SK-N-SH (cell line): ENCODE measurements around the gene BAD. TPM values are rescaled to one million over a fixed set of nuclear protein-coding genes. Genes with fewer than 3 reads are reported as not detected.

ENCODE experiments used
- CTCF ChIA-PET: fragments of 300-600, 350-600 bp; formaldehyde crosslinking; extraction: SDS; loops from one replicate; lab custom pipeline; 2021; lab: Yijun Ruan, JAX
- POLR2A ChIA-PET: fragments of 350-600 bp; sonication (Branson Sonifier 250); formaldehyde crosslinking; extraction: SDS; loops from one replicate; lab custom pipeline; 2020; ENCODE audit warnings: antibody characterized with exemption, inconsistent platforms; lab: Yijun Ruan, JAX
- DNase-seq: peaks from one replicate; pipeline ENCODE4 v3.0.0; 2012
- H2AFZ ChIP-seq: fragments of 200-600 bp; sonication (generic); 2 replicates; pipeline ENCODE4 v1.8.1; 2016; ENCODE audit warnings: antibody characterized with exemption, mild to moderate bottlenecking, low read depth
- H3F3A ChIP-seq: fragments of 200-600 bp; sonication (generic); replicated peaks from 2 replicates; pipeline ENCODE3; 2016; ENCODE audit warnings: antibody characterized with exemption, mild to moderate bottlenecking; ENCODE audit not compliant: insufficient read depth
- H3K27ac ChIP-seq, 2 experiments: fragments of 200-500 bp in 1 of 2; fragments of 200-600 bp in 1 of 2; sonication (Bioruptor generic) in 1 of 2; sonication (generic), shearing (Covaris generic) in 1 of 2; 2 replicates each; pipeline versions ENCODE4 v1.5.1 to v1.6.1; 2014 to 2016; ENCODE audit warnings: low read depth in 2 of 2, inconsistent platforms in 1 of 2, low read length in 1 of 2, mild to moderate bottlenecking in 1 of 2, mixed read lengths in 1 of 2
- H3K27me3 ChIP-seq: fragments of 200-600 bp; sonication (generic), shearing (Covaris generic); 2 replicates; pipeline ENCODE4 v1.6.1; 2016; ENCODE audit warnings: mixed run types; ENCODE audit not compliant: insufficient read depth
- H3K36me3 ChIP-seq, 2 experiments: fragments of 200-500 bp in 1 of 2; fragments of 200-600 bp in 1 of 2; sonication (Bioruptor generic) in 1 of 2; sonication (generic) in 1 of 2; replicated peaks in 1 of 2; 2 replicates each; pipeline versions ENCODE3 to v1.5.1; 2014 to 2016; ENCODE audit warnings: low read length in 1 of 2, mild to moderate bottlenecking in 1 of 2; ENCODE audit not compliant: insufficient read depth in 2 of 2, control insufficient read depth in 1 of 2
- H3K4me1 ChIP-seq, 2 experiments: fragments of 200-500 bp in 1 of 2; fragments of 200-600 bp in 1 of 2; sonication (Bioruptor generic) in 1 of 2; sonication (generic), shearing (Covaris generic) in 1 of 2; 2 replicates each; pipeline versions ENCODE4 v1.5.1 to v1.6.1; 2014 to 2016; ENCODE audit warnings: low read depth in 1 of 2, low read length in 1 of 2, mixed run types in 1 of 2; ENCODE audit not compliant: insufficient read depth in 2 of 2, control insufficient read depth in 1 of 2
- H3K4me2 ChIP-seq: fragments of 200-600 bp; sonication (generic), shearing (Covaris generic); 2 replicates; pipeline ENCODE4 v1.6.1; 2017; ENCODE audit warnings: mixed run types
- H3K4me3 ChIP-seq, 2 experiments: fragments of 200-500 bp in 1 of 2; fragments of 200-600 bp in 1 of 2; sonication (Bioruptor generic) in 1 of 2; sonication (generic), shearing (Covaris generic) in 1 of 2; 2 replicates each; pipeline versions ENCODE4 v1.5.1 to v1.8.1; 2014 to 2016; ENCODE audit warnings: low read depth in 2 of 2, inconsistent platforms in 1 of 2, low read length in 1 of 2, mild to moderate bottlenecking in 1 of 2, mixed read lengths in 1 of 2, moderate library complexity in 1 of 2
- H3K79me2 ChIP-seq: fragments of 200-600 bp; sonication (generic); 2 replicates; pipeline ENCODE4 v1.8.1; 2017; ENCODE audit warnings: mild to moderate bottlenecking; ENCODE audit not compliant: insufficient read depth
- H3K9ac ChIP-seq: fragments of 200-600 bp; sonication (generic); 2 replicates; pipeline ENCODE4 v1.6.1; 2017; ENCODE audit warnings: mixed run types
- H3K9me2 ChIP-seq: fragments of 200-600 bp; sonication (generic); 2 replicates; pipeline ENCODE4 v1.6.1; 2017; ENCODE audit warnings: mixed run types
- H3K9me3 ChIP-seq: fragments of 200-600 bp; sonication (generic); 2 replicates; pipeline ENCODE4 v1.6.1; 2017; ENCODE audit warnings: mixed run types, mild to moderate bottlenecking, moderate library complexity
- H4K20me1 ChIP-seq: fragments of 200-600 bp; sonication (generic); 2 replicates; pipeline ENCODE4 v1.6.1; 2017; ENCODE audit warnings: mild to moderate bottlenecking, mixed run types; ENCODE audit not compliant: insufficient read depth
- EP300 ChIP-seq, 2 experiments: IDR thresholded peaks; 2 replicates each; pipeline versions ENCODE4 v1.4.0 to v1.6.1; 2012; ENCODE audit warnings: borderline replicate concordance in 1 of 2, low read depth in 1 of 2, low read length in 1 of 2
- FOXJ3 ChIP-seq: sonication (generic); formaldehyde crosslinking; IDR thresholded peaks from 2 replicates; pipeline ENCODE4 v1.5.1; 2020; ENCODE audit warnings: mild to moderate bottlenecking, missing genetic modification reagents
- GABPA ChIP-seq: IDR thresholded peaks from 2 replicates; pipeline ENCODE4 v1.4.0; 2012; ENCODE audit warnings: low read depth, mild to moderate bottlenecking
- GATA2 ChIP-seq: sonication (generic); formaldehyde crosslinking; IDR thresholded peaks from 2 replicates; pipeline ENCODE4 v1.5.0; 2020; ENCODE audit warnings: mild to moderate bottlenecking, missing genetic modification reagents
- MXI1 ChIP-seq: IDR thresholded peaks from 2 replicates; pipeline ENCODE4 v1.6.1; 2012; ENCODE audit warnings: mild to moderate bottlenecking, low read depth, low read length, improper control_type of control experiment
- NRF1 ChIP-seq: IDR thresholded peaks from 2 replicates; pipeline ENCODE4 v1.6.1; 2012; ENCODE audit warnings: low read depth, mild to moderate bottlenecking, low read length
- POLR2AphosphoS5 ChIP-seq: IDR thresholded peaks from 2 replicates; pipeline ENCODE4 v1.6.1; 2012; ENCODE audit warnings: low read depth, low read length
- RAD21 ChIP-seq: IDR thresholded peaks from 2 replicates; pipeline ENCODE4 v1.6.1; 2012; ENCODE audit warnings: mild to moderate bottlenecking, low read length
- TCF12 ChIP-seq: IDR thresholded peaks from 2 replicates; pipeline ENCODE4 v1.4.0; 2012
- TEAD4 ChIP-seq: IDR thresholded peaks from 2 replicates; pipeline ENCODE4 v1.4.0; 2012; ENCODE audit warnings: mild to moderate bottlenecking, borderline replicate concordance; ENCODE audit not compliant: insufficient read depth
- WGBS: methylation state at CpG from one replicate; pipeline ENCODE4 v1.1.6; 2017; ENCODE audit warnings: low lambda C conversion rate; 5-methylcytosine and 5-hydroxymethylcytosine counted together
- polyA plus RNA-seq, 3 experiments: library from polyadenylated mRNA; depleted of rRNA; stranded (reverse); fragments of >200 nt; gene quantifications; 2 replicates each; pipeline ENCODE4 v1.2.3, GENCODE V29; 2012
- TF ChIP-seq, protein P1 (sequence below): IDR thresholded peaks from 2 replicates; pipeline ENCODE4 v1.6.1; 2012; ENCODE audit warnings: mild to moderate bottlenecking, low read depth, low read length, moderate library complexity
- TF ChIP-seq, protein P2 (sequence below): IDR thresholded peaks from 2 replicates; pipeline ENCODE4 v1.4.0; 2012; ENCODE audit warnings: low read depth
- TF ChIP-seq, protein P3 (sequence below): IDR thresholded peaks from 2 replicates; pipeline ENCODE4; 2012
- TF ChIP-seq, protein P4 (sequence below): IDR thresholded peaks from 2 replicates; pipeline ENCODE4 v1.4.0; 2012; ENCODE audit warnings: low read depth, borderline replicate concordance

The BAD gene
- polyA plus RNA-seq, 1 of the 3 experiments (the other 2 are of a cell fraction) = 80.9 TPM

DNA sequence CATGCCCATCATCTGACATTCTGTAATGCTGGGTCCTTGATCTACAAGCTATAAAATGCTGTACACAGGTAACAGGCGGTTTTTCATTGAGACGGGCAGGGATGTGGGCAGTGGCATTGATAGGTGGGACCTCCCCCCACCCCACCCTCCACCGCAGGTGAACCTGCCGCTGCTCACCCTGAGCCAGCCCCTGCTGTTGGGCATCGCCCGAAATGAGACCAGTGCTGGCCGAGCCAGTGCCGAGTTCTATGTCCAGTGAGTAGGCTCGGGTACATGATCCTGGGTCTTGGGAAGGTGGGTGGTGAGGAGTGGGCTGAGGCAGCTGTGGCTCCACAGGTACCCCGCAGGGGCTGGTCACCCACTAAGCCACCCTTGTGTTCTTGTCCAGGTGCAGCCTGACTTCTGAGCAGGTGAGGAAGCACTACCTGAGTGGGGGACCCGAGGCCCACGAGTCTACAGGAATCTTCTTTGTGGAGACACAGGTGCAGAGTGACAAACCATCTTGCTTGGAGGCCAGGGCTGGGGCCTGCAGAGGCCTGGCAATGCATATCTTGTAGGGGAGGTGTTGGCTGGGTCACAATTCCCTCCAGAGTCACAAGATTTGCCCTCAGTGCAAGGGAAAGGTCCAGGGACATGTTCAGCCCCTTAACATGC is 55.2 kb downstream of the BAD start:
- Histone ChIP-seq H3K9me2 (no peaks in the 10 kb centered on the region), H3F3A (peaks cover 20% of the 10 kb centered on the region), H3K4me3 (no peak overlapping the region), H3K36me3 (peaks cover 0 to 4% of the 10 kb centered on the region in 2 experiments), H3K27me3 (no peaks in the 10 kb centered on the region), H3K4me2 (peak overlapping the region; percentile 90; the same call in 1 of the 2 replicates), H4K20me1 (no peaks in the 10 kb centered on the region), H2AFZ (no peak overlapping the region), H3K4me1 (peaks cover 15 to 58% of the 10 kb centered on the region in 2 experiments; a peak in 2 of 4 replicates), H3K27ac (peak overlapping the region in 1 of 2 experiments; percentile 60; a peak in 2 of 4 replicates), H3K9me3 (no peaks in the 10 kb centered on the region), H3K9ac (no peak overlapping the region), H3K79me2 (peaks cover 50% of the 10 kb centered on the region)
- TF ChIP-seq, protein P1, sequence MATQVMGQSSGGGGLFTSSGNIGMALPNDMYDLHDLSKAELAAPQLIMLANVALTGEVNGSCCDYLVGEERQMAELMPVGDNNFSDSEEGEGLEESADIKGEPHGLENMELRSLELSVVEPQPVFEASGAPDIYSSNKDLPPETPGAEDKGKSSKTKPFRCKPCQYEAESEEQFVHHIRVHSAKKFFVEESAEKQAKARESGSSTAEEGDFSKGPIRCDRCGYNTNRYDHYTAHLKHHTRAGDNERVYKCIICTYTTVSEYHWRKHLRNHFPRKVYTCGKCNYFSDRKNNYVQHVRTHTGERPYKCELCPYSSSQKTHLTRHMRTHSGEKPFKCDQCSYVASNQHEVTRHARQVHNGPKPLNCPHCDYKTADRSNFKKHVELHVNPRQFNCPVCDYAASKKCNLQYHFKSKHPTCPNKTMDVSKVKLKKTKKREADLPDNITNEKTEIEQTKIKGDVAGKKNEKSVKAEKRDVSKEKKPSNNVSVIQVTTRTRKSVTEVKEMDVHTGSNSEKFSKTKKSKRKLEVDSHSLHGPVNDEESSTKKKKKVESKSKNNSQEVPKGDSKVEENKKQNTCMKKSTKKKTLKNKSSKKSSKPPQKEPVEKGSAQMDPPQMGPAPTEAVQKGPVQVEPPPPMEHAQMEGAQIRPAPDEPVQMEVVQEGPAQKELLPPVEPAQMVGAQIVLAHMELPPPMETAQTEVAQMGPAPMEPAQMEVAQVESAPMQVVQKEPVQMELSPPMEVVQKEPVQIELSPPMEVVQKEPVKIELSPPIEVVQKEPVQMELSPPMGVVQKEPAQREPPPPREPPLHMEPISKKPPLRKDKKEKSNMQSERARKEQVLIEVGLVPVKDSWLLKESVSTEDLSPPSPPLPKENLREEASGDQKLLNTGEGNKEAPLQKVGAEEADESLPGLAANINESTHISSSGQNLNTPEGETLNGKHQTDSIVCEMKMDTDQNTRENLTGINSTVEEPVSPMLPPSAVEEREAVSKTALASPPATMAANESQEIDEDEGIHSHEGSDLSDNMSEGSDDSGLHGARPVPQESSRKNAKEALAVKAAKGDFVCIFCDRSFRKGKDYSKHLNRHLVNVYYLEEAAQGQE = no peak
- TF ChIP-seq GATA2 (CRISPR knock-in tag) (no peak), GABPA (no peak), TCF12 (no peak), RAD21 (no peak), MXI1 (no peak), NRF1 (no peak), TEAD4 (no peak), FOXJ3 (CRISPR knock-in tag) (no peak), POLR2AphosphoS5 (no peak; the same call in 1 of the 2 replicates), EP300 (IDR thresholded peaks at IDR 0.05; ENCODE audit: borderline replicate concordance in 1 of 2, low read depth in 1 of 2, low read length in 1 of 2) (no peak)
- TF ChIP-seq, protein P2, sequence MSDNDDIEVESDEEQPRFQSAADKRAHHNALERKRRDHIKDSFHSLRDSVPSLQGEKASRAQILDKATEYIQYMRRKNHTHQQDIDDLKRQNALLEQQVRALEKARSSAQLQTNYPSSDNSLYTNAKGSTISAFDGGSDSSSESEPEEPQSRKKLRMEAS = no peak
- TF ChIP-seq, protein P3, sequence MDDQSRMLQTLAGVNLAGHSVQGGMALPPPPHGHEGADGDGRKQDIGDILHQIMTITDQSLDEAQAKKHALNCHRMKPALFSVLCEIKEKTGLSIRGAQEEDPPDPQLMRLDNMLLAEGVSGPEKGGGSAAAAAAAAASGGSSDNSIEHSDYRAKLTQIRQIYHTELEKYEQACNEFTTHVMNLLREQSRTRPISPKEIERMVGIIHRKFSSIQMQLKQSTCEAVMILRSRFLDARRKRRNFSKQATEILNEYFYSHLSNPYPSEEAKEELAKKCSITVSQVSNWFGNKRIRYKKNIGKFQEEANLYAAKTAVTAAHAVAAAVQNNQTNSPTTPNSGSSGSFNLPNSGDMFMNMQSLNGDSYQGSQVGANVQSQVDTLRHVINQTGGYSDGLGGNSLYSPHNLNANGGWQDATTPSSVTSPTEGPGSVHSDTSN = no peak
- TF ChIP-seq, protein P4, sequence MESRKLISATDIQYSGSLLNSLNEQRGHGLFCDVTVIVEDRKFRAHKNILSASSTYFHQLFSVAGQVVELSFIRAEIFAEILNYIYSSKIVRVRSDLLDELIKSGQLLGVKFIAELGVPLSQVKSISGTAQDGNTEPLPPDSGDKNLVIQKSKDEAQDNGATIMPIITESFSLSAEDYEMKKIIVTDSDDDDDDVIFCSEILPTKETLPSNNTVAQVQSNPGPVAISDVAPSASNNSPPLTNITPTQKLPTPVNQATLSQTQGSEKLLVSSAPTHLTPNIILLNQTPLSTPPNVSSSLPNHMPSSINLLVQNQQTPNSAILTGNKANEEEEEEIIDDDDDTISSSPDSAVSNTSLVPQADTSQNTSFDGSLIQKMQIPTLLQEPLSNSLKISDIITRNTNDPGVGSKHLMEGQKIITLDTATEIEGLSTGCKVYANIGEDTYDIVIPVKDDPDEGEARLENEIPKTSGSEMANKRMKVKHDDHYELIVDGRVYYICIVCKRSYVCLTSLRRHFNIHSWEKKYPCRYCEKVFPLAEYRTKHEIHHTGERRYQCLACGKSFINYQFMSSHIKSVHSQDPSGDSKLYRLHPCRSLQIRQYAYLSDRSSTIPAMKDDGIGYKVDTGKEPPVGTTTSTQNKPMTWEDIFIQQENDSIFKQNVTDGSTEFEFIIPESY = no peak
- DNase-seq = no peak
- WGBS = 90% methylated on average over 3 of the region's 12 CpGs
- POLR2A ChIA-PET = interaction anchor here (0.8 kb wide), 1 partner anchor 9 kb away, joined by 3 read pairs; no protein-coding TSS in a partner anchor
- CTCF ChIA-PET = no interaction called here
